Measurements from ENCODE around the gene HAUS7.

Gene HAUS7

GRCh38 chrX:153433781-153434285 lies 36.5 kb downstream of the HAUS7 start:
- no peak for DNase-seq

GRCh38 chrX:153433161-153433680 lies 37.2 kb downstream of the HAUS7 start:
- DNase-seq = no peak

GRCh38 chrX:153430796-153431195 lies 39.6 kb downstream of the HAUS7 start:
- no peak for DNase-seq

GRCh38 chrX:153426204-153426603 lies 44.2 kb downstream of the HAUS7 start:
- DNase-seq = no peak

- no peak for DNase-seq
Measured at GRCh38 chrX:153423652-153424051, 46.7 kb downstream of the HAUS7 start.

GRCh38 chrX:153421856-153422255 lies 48.5 kb downstream of the HAUS7 start:
- DNase-seq = no peak

- no peak for DNase-seq
Measured at GRCh38 chrX:153420851-153421599, 49.4 kb downstream of the HAUS7 start.

- DNase-seq = no peak
Measured at GRCh38 chrX:153417637-153418036, 52.7 kb downstream of the HAUS7 start.

GRCh38 chrX:153416781-153417450 lies 53.5 kb downstream of the HAUS7 start:
- no peak for DNase-seq

GRCh38 chrX:153414856-153415510 lies 55.4 kb downstream of the HAUS7 start:
- no peak for DNase-seq

GRCh38 chrX:153413731-153414130 lies 56.6 kb downstream of the HAUS7 start:
- no peak for DNase-seq

GRCh38 chrX:153412746-153413720 lies 57.3 kb downstream of the HAUS7 start:
- no peak for DNase-seq

GRCh38 chrX:153411988-153412574 lies 58.3 kb downstream of the HAUS7 start:
- DNase-seq = no peak

GRCh38 chrX:153411255-153411987 lies 59.0 kb downstream of the HAUS7 start, which contains the start of gene ZFP92:
TSS of gene ZFP92 (plus strand) at chrX:153411472. CDS start at chrX:153418323, 6,851 bp downstream.
- no peak for DNase-seq

- no peak for DNase-seq
Measured at GRCh38 chrX:153410888-153411254, 59.5 kb downstream of the HAUS7 start.

GRCh38 chrX:153410373-153410772 lies 60.0 kb downstream of the HAUS7 start:
- DNase-seq = no peak

- no peak for DNase-seq
Measured at GRCh38 chrX:153409414-153410101, 60.8 kb downstream of the HAUS7 start.

- DNase-seq = no peak
Measured at GRCh38 chrX:153408871-153409351, 61.5 kb downstream of the HAUS7 start.

GRCh38 chrX:153408221-153408721 lies 62.1 kb downstream of the HAUS7 start:
- DNase-seq = no peak

- DNase-seq = no peak
Measured at GRCh38 chrX:153407736-153408135, 62.6 kb downstream of the HAUS7 start.

All from SHP77 (cell line).